ENCODE measurements around the gene UNKL. TPM values are rescaled to one million over a fixed set of nuclear protein-coding genes. Genes with fewer than 3 reads are reported as not detected.

UNKL gene
- total and polyA plus RNA-seq, 12 donors = 10.1 to 174 (median 33.3) TPM

DNA sequence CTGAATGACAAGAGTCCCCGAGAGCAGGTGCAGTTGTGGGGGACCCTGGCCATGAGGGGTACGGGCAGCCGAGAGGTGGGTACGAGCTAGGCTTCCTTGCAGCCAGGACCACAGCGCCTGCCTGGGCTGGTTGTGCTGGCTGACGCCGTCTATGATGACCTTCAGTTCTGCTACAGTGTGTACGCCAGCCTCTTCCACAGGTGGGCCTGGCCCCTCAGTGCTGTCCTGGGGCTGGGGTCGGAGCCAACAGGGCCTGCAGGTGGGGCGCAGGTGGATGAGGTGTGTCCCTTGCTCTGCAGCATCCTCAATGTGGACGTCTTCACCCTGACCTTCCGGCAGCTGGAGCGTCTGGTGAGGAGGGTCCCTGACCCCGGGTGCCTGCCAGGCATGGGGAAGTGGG lies 70.0 kb downstream of the UNKL start:
- TF ChIP-seq POLR2A (IDR thresholded peaks at IDR 0.05) = no peak
- TF ChIP-seq, protein P1, sequence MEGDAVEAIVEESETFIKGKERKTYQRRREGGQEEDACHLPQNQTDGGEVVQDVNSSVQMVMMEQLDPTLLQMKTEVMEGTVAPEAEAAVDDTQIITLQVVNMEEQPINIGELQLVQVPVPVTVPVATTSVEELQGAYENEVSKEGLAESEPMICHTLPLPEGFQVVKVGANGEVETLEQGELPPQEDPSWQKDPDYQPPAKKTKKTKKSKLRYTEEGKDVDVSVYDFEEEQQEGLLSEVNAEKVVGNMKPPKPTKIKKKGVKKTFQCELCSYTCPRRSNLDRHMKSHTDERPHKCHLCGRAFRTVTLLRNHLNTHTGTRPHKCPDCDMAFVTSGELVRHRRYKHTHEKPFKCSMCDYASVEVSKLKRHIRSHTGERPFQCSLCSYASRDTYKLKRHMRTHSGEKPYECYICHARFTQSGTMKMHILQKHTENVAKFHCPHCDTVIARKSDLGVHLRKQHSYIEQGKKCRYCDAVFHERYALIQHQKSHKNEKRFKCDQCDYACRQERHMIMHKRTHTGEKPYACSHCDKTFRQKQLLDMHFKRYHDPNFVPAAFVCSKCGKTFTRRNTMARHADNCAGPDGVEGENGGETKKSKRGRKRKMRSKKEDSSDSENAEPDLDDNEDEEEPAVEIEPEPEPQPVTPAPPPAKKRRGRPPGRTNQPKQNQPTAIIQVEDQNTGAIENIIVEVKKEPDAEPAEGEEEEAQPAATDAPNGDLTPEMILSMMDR (IDR thresholded peaks at IDR 0.05) = no peak
- intact Hi-C loops (cut with DNase I) = no loop called here
- 84 to 91% (median 86%) methylated on average over 7 to 14 of the region's 14 CpGs for WGBS, 4 donors
- Histone ChIP-seq H3K27ac (no peak overlapping the region), H3K4me1 (replicated peaks in 1 of 2) (peaks cover 2 to 12% of the 10 kb centered on the region in 2 donors), H3K27me3 (no peaks in the 10 kb centered on the region), H3K9me3 (replicated peaks in 1 of 3) (no peaks in the 10 kb centered on the region), H3K4me3 (no peak overlapping the region), H3K36me3 (replicated peaks in 1 of 2) (peaks cover 0 to 23% of the 10 kb centered on the region in 2 donors)
- no peak for DNase-seq

GRCh38 chr16:1343428-1344242 lies 70.9 kb downstream of the UNKL start:
- DNase-seq = no peak
- Histone ChIP-seq H3K27me3 (no peaks in the 10 kb centered on the region), H3K4me3 (no peak overlapping the region), H3K9me3 (replicated peaks in 1 of 3) (no peaks in the 10 kb centered on the region), H3K27ac (no peak overlapping the region), H3K36me3 (replicated peaks in 1 of 2) (peaks cover 0 to 15% of the 10 kb centered on the region in 2 donors), H3K4me1 (replicated peaks in 1 of 2) (peaks cover 2 to 12% of the 10 kb centered on the region in 2 donors)
- TF ChIP-seq POLR2A (IDR thresholded peaks at IDR 0.05) = no peak
- TF ChIP-seq, protein P1 (IDR thresholded peaks at IDR 0.05) = no peak
- WGBS, 4 donors = 59 to 70% (median 65%) methylated on average over 27 to 44 of the region's 44 CpGs
- intact Hi-C loops (cut with DNase I) = no loop called here

DNA sequence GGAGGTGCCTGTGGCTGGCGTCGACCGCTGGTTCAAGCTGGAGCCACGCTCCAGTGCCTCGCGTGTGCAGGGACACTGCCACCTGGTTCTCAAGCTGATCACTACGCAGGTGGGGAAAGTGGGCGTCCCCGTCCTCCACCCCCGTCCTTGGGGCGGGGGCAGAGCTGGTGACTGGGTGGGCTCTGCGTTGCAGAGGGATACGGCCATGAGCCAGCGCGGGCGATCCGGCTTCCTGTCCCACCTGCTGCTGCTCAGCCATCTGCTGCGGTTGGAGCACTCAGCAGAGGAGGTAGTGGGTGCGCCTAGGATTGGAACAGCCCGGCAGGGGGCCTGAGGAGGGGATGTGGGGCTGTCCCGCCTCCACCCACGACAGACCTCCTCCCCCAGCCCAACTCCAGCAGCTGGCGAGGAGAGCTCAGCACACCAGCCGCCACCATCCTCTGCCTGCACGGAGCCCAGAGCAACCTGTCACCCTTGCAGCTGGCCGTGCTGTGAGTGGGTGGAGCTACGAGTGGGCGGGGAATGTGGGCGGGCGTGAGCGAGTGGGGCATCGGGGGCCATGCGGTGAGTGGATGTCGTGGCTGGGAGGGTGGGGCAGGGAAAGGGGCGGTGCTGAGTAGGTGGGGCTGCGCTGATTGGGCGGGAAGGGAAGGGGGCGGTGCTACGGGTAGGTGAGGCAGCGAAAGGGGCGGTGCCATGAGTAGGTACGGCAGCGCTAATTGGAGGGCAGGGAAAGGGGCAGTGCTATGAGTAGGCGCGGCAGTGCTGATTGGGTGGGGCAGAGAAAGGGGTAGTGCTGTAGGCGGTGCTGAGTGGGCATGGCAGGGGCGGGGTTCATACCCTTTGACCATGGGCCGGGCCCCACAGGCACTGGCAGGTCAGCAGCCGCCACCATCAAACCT lies 71.7 kb downstream of the UNKL start:
- no peaks in the 10 kb centered on the region for H3K9me3 ChIP-seq (replicated peaks in 1 of 3)
- H3K4me1 ChIP-seq (replicated peaks in 1 of 2) = peaks cover 2 to 12% of the 10 kb centered on the region in 2 donors
- no peak overlapping the region for H3K27ac ChIP-seq
- intact Hi-C loops (cut with DNase I) = no loop called here
- DNase-seq = peak; percentile 97 to 99 (median 99)
- H3K27me3 ChIP-seq = no peaks in the 10 kb centered on the region
- H3K4me3 ChIP-seq = no peak overlapping the region
- peaks cover 0 to 6% of the 10 kb centered on the region in 2 donors for H3K36me3 ChIP-seq (replicated peaks in 1 of 2)
- no peak for TF ChIP-seq POLR2A (IDR thresholded peaks at IDR 0.05)
- TF ChIP-seq, protein P1 (IDR thresholded peaks at IDR 0.05) = no peak
- 3 to 9% (median 5%) methylated on average over 22 to 49 of the region's 49 CpGs for WGBS, 4 donors
